SJSA1 (cell line): ENCODE results near the gene NOSIP. TPM values are rescaled to one million over a fixed set of nuclear protein-coding genes. Genes with fewer than 3 reads are reported as not detected.
"Not testable (repeated sequence)": the region's sequence is repeated elsewhere in the genome, so short reads cannot be mapped to it uniquely, and the experiment has no call there.

Experiments used
- DNase-seq, 2 experiments: peaks; one replicate each; pipeline ENCODE4 v3.0.0-alpha.2; 2015 to 2020; ENCODE audit warnings: low spot score in 2 of 2, low read depth in 1 of 2
- H3K27ac ChIP-seq: fragments of 250-450 bp; sonication (Bioruptor Pico); 2 replicates; pipeline ENCODE4 v1.5.1; 2020; ENCODE audit warnings: mild to moderate bottlenecking, moderate library complexity
- H3K27me3 ChIP-seq: fragments of 250-450 bp; sonication (Bioruptor Pico); replicated peaks from 2 replicates; pipeline ENCODE4 v1.5.1; 2020; ENCODE audit warnings: mild to moderate bottlenecking, moderate library complexity
- H3K36me3 ChIP-seq: fragments of 250-450 bp; sonication (Bioruptor Pico); 2 replicates; pipeline ENCODE4 v1.5.1; 2020; ENCODE audit warnings: mild to moderate bottlenecking
- H3K4me1 ChIP-seq: fragments of 250-450 bp; sonication (Bioruptor Pico); replicated peaks from 2 replicates; pipeline ENCODE4 v1.6.1; 2021; ENCODE audit warnings: mild to moderate bottlenecking
- H3K4me3 ChIP-seq: fragments of 250-450 bp; sonication (Bioruptor Pico); 2 replicates; pipeline ENCODE4 v1.5.1; 2020; ENCODE audit warnings: mild to moderate bottlenecking
- H3K9me3 ChIP-seq: fragments of 250-450 bp; sonication (Bioruptor Pico); replicated peaks from 2 replicates; pipeline ENCODE4 v1.5.1; 2020; ENCODE audit warnings: mild to moderate bottlenecking
- total RNA-seq: library from RNA; depleted of rRNA; stranded (reverse); fragments of >200 nt; shearing (Covaris generic); gene quantifications from 2 replicates; pipeline ENCODE4 v1.2.3, GENCODE V29; 2014; rRNA removed

Gene NOSIP, protein sequence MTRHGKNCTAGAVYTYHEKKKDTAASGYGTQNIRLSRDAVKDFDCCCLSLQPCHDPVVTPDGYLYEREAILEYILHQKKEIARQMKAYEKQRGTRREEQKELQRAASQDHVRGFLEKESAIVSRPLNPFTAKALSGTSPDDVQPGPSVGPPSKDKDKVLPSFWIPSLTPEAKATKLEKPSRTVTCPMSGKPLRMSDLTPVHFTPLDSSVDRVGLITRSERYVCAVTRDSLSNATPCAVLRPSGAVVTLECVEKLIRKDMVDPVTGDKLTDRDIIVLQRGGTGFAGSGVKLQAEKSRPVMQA
- 129 and 140 TPM in 2 replicates for total RNA-seq

DNA sequence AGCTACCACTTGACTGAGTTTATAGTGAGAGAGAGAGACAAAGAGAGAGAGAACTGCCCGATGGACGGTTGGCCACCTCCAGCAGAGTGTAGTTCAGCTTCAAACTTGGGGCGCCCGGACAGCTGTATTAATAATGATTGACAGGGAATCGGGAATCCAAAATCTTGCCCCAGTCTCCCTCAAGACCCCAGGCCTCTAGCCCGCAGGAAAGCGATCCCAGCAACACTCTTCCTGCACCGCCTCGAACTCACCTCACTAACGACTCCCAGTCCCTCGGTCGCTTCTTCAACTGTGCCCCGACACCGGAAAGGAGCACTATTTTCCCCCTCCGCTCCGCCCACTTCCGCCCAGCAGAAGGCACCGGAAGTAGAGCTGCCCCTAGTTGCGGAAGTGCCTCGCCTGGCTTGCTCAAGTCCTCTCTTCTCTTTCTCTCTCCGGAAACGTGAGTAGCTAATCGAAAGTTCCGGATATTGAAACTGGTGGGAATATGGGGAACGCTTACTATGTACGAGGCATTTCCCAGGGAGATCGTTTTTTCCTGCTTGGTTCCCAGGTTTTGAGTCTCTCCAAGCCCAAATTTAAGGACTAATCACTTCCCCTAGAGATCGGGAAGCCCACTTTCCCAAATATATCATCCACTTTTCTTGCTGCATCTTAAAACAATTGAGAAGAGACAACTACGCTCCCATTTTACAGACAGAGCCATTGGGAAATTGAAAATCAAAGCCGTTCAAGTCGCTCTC, at the start of gene NOSIP:
TSS of gene NOSIP (minus strand) at position 293 of the 743 bp plus-strand sequence. CDS start 19,865 bp downstream, outside the sequence.
- Histone ChIP-seq H3K27ac (peak within 1 kb of the TSS; percentile 41), H3K36me3 (peaks cover 18% of the 10 kb centered on the region), H3K4me1 (peaks cover 12% of the 10 kb centered on the region; the same call in 1 of the 2 replicates), H3K9me3 (no peaks in the 10 kb centered on the region), H3K27me3 (no peaks in the 10 kb centered on the region), H3K4me3 (peak within 1 kb of the TSS; percentile 53)
- peak; percentile 94 to 96 for DNase-seq

- no peaks in the 10 kb centered on the region for H3K9me3 ChIP-seq
- no peaks in the 10 kb centered on the region for H3K27me3 ChIP-seq
- H3K27ac ChIP-seq: no peak overlapping the region
- H3K36me3 ChIP-seq: peaks cover 15% of the 10 kb centered on the region
- DNase-seq: no peak
- no peak overlapping the region for H3K4me3 ChIP-seq
- no peaks in the 10 kb centered on the region for H3K4me1 ChIP-seq
Measured at GRCh38 chr19:49629659-49630058, 49.3 kb upstream of the NOSIP start.

DNA sequence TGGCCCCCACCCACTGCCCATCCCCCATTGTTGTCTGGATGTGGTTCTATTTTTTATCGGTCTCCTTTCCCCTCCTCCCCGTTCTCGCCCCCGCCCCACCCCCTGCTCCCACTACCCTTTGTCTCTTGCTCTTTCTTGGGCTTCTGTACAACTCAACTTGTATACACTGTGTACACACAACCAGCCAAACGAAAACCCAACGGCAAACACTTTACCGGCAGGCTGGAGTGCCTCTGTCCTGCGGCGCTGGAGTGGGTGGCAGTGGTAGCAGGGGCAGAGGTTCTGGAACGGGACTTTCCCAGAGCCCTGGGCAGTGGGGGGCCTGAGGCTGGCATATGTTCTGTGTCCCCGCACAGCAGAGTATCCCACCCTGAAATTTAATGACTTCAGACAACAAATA, 45.9 kb upstream of the NOSIP start:
- DNase-seq: no peak
- no peak overlapping the region for H3K4me3 ChIP-seq
- no peak overlapping the region for H3K27ac ChIP-seq
- H3K27me3 ChIP-seq: no peaks in the 10 kb centered on the region
- H3K36me3 ChIP-seq: peaks cover 22% of the 10 kb centered on the region
- H3K4me1 ChIP-seq: no peaks in the 10 kb centered on the region
- no peaks in the 10 kb centered on the region for H3K9me3 ChIP-seq

GRCh38 chr19:49624967-49625910, 44.9 kb upstream of the NOSIP start:
- Histone ChIP-seq H3K27ac (no peak overlapping the region), H3K9me3 (no peaks in the 10 kb centered on the region), H3K27me3 (no peaks in the 10 kb centered on the region), H3K36me3 (peaks cover 24% of the 10 kb centered on the region), H3K4me1 (no peaks in the 10 kb centered on the region), H3K4me3 (no peak overlapping the region)
- DNase-seq: no peak

DNA sequence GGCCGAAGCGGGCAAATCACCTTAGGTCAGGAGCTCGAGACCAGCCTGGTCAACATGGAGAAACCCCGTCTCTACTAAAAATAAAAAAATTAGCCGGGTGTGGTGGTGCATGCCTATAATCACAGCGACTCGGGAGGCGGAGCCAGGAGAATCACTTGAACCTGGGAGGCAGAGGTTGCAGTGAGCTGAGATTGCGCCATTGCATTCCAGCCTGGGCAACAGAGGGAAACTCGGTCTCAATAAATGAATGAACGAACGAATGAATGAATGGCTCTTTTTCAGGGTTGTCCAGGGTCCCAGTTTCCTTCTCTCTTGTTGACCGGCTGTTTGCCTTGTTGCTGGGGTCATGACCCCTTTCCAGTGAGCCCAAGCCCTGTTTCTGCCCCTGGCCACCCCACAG, 37.5 kb upstream of the NOSIP start:
- peaks cover 69% of the 10 kb centered on the region for H3K36me3 ChIP-seq
- H3K27me3 ChIP-seq, H3K27ac ChIP-seq, H3K9me3 ChIP-seq, H3K4me3 ChIP-seq, DNase-seq: not testable (repeated sequence)
- H3K4me1 ChIP-seq: peaks cover 23% of the 10 kb centered on the region

GRCh38 chr19:49616945-49617344, 36.6 kb upstream of the NOSIP start:
- H3K4me1 ChIP-seq: peaks cover 28% of the 10 kb centered on the region
- no peaks in the 10 kb centered on the region for H3K27me3 ChIP-seq
- no peak overlapping the region for H3K4me3 ChIP-seq
- no peak for DNase-seq
- no peak overlapping the region for H3K27ac ChIP-seq
- H3K9me3 ChIP-seq: no peaks in the 10 kb centered on the region; the same call in 1 of the 2 replicates
- H3K36me3 ChIP-seq: peaks cover 74% of the 10 kb centered on the region

DNA sequence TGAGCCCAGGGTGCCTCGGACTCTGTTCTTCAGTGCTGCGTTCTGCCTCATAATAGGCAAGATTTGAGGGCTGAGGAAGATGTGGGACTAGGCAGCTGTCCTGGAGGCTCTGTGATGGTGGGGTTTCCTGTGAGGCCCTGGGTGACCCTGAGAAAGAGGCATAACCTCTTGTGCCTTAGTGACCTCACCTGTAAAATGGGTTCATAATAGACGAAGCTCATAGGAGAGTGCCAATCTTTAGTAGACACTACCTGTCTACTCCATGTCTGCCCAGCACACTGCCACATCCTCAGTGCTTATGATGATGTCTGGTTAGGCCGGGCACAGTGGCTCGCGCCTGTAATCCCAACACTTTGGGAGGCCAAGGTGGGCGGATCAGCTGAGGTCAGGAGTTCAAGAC, 36.2 kb upstream of the NOSIP start:
- no peak for DNase-seq
- Histone ChIP-seq H3K4me3 (no peak overlapping the region), H3K27me3 (no peaks in the 10 kb centered on the region), H3K36me3 (peaks cover 70% of the 10 kb centered on the region), H3K27ac (no peak overlapping the region), H3K4me1 (peaks cover 28% of the 10 kb centered on the region), H3K9me3 (no peaks in the 10 kb centered on the region; the same call in 1 of the 2 replicates)

DNA sequence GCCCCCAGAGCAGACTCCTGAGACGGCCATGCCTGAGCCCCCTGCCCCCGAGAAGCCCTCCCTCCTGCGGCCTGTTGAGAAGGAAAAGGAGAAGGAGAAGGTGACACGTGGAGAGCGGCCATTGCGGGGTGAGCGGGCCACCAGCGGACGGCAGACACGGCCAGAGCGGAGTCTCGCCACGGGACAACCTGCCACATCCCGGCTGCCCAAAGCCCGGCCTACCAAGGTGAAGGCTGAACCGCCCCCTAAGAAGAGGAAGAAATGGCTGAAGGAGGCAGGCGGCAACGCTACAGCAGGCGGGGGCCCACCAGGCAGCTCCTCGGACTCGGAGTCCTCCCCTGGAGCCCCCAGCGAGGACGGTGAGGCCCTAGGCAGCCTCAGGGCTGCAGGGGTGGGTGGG, 35.5 kb upstream of the NOSIP start:
- no peaks in the 10 kb centered on the region; the same call in 1 of the 2 replicates for H3K9me3 ChIP-seq
- H3K27me3 ChIP-seq: no peaks in the 10 kb centered on the region
- no peak overlapping the region for H3K4me3 ChIP-seq
- peaks cover 74% of the 10 kb centered on the region for H3K36me3 ChIP-seq
- no peak overlapping the region for H3K27ac ChIP-seq
- DNase-seq: no peak
- peaks cover 28% of the 10 kb centered on the region for H3K4me1 ChIP-seq

GRCh38 chr19:49614096-49614833, 33.9 kb upstream of the NOSIP start:
- no peaks in the 10 kb centered on the region; the same call in 1 of the 2 replicates for H3K9me3 ChIP-seq
- no peaks in the 10 kb centered on the region for H3K27me3 ChIP-seq
- H3K27ac ChIP-seq: peak overlapping the region; percentile 97
- peak overlapping the region; percentile 7; the same call in 1 of the 2 replicates for H3K4me3 ChIP-seq
- peaks cover 28% of the 10 kb centered on the region for H3K4me1 ChIP-seq
- DNase-seq: peak; percentile 91 to 93
- peaks cover 77% of the 10 kb centered on the region for H3K36me3 ChIP-seq

DNA sequence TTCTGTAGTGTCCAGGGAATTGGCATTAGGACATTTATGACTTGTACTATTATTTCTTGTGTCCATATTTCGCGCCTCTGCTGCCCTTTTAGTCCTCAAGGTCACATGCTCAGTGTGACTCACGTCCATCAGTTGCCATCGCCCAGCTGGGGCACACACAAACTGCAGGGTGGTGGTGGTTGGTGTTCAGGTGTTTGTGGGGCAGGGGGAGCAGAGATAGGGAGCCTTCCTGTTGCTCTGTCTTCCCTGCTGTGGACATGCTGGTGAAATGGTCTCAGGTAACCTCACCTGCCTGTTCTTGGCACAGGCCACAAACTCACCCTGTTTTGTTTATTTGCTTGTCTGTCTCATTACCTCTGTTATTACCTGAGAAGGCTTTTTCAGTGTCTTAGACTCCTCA, 33.0 kb upstream of the NOSIP start:
- Histone ChIP-seq H3K4me3 (peak overlapping the region; percentile 7; the same call in 1 of the 2 replicates), H3K9me3 (no peaks in the 10 kb centered on the region; the same call in 1 of the 2 replicates), H3K27ac (peak overlapping the region; percentile 97), H3K36me3 (peaks cover 79% of the 10 kb centered on the region), H3K4me1 (peaks cover 28% of the 10 kb centered on the region), H3K27me3 (no peaks in the 10 kb centered on the region)
- DNase-seq: peak in 1 of 2 experiments; percentile 31

DNA sequence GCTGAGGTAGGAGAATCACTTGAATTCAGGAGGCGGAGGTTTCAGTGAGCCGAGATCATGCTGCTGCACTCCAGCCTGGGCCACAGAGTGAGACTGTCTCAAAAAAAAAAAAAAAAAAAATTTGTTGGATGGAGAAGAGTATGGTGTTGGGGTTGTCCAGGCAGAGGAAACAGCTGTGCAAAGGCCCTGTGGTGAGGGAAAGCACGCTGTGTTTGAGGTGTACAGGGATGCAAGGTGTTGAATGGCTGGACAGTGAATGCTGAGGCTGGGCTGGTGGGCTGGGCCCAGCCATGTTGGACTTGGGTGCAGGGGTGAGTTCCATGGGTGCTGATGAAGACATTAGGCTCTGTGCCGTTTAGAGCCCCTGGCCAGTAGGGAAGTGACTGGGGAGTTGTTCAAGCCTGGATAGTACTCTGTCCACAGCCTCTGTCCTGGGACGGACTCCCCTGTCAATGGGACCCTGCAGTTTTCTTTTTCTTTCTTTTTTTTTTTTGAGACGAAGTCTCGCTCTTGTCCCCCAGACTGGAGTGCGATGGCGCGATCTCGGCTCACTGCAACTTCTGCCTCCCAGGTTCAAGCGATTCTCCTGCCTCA, 29.2 kb upstream of the NOSIP start:
- Histone ChIP-seq H3K9me3 (no peaks in the 10 kb centered on the region), H3K4me3 (no peak overlapping the region), H3K4me1 (peaks cover 22% of the 10 kb centered on the region), H3K27ac (no peak overlapping the region), H3K27me3 (no peaks in the 10 kb centered on the region), H3K36me3 (peaks cover 77% of the 10 kb centered on the region)
- no peak for DNase-seq

GRCh38 chr19:49605605-49606004, 25.2 kb upstream of the NOSIP start:
- no peak overlapping the region for H3K4me3 ChIP-seq
- H3K27ac ChIP-seq: no peak overlapping the region
- H3K9me3 ChIP-seq: no peaks in the 10 kb centered on the region
- no peaks in the 10 kb centered on the region for H3K4me1 ChIP-seq
- no peaks in the 10 kb centered on the region for H3K27me3 ChIP-seq
- DNase-seq: no peak
- peaks cover 85% of the 10 kb centered on the region for H3K36me3 ChIP-seq
